ENCODE results near the gene SOX12.

DNA sequence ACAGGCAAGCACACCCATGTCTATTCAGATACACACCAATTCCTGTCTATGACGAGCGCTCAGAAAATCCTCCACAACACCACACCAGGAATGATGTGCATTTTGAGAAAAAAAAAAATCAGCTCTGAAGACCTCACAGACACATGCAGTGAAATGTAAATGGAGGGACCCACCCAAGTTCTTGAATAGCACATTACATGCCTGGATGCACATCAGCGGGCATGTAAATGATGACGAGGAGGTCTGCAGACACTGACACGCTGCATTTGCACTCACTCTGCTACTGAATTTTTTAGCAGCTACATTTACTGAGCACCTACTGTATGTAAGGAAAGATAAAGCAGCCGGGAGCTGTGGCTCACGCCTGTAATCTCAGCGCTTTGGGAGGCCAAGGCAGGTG is 36.2 kb downstream of the SOX12 start:
- TF ChIP-seq, protein P1, sequence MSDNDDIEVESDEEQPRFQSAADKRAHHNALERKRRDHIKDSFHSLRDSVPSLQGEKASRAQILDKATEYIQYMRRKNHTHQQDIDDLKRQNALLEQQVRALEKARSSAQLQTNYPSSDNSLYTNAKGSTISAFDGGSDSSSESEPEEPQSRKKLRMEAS (IDR thresholded peaks at IDR 0.05; ENCODE audit: low read depth) = no peak
- TF ChIP-seq POLR2AphosphoS5 (IDR thresholded peaks at IDR 0.05; ENCODE audit: low read depth, low read length) (no peak), YY1 (IDR thresholded peaks at IDR 0.05; ENCODE audit: low read depth) (no peak), FOSL2 (IDR thresholded peaks at IDR 0.05; ENCODE audit: borderline replicate concordance, low read depth) (no peak), CHD2 (IDR thresholded peaks at IDR 0.05; ENCODE audit: low read length, partially characterized antibody) (no peak), TEAD4 (IDR thresholded peaks at IDR 0.05; ENCODE audit: borderline replicate concordance, insufficient read depth) (no peak), MEF2A (IDR thresholded peaks at IDR 0.05; ENCODE audit: borderline replicate concordance, low read depth) (no peak), NFIC (IDR thresholded peaks at IDR 0.05; ENCODE audit: borderline replicate concordance) (no peak), EP300 (IDR thresholded peaks at IDR 0.05; ENCODE audit: borderline replicate concordance in 1 of 2, low read depth in 1 of 2, low read length in 1 of 2) (no peak), JUND (IDR thresholded peaks at IDR 0.05) (no peak)
- TF ChIP-seq, protein P2, sequence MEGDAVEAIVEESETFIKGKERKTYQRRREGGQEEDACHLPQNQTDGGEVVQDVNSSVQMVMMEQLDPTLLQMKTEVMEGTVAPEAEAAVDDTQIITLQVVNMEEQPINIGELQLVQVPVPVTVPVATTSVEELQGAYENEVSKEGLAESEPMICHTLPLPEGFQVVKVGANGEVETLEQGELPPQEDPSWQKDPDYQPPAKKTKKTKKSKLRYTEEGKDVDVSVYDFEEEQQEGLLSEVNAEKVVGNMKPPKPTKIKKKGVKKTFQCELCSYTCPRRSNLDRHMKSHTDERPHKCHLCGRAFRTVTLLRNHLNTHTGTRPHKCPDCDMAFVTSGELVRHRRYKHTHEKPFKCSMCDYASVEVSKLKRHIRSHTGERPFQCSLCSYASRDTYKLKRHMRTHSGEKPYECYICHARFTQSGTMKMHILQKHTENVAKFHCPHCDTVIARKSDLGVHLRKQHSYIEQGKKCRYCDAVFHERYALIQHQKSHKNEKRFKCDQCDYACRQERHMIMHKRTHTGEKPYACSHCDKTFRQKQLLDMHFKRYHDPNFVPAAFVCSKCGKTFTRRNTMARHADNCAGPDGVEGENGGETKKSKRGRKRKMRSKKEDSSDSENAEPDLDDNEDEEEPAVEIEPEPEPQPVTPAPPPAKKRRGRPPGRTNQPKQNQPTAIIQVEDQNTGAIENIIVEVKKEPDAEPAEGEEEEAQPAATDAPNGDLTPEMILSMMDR (IDR thresholded peaks at IDR 0.05) = no peak
- TF ChIP-seq, protein P3, sequence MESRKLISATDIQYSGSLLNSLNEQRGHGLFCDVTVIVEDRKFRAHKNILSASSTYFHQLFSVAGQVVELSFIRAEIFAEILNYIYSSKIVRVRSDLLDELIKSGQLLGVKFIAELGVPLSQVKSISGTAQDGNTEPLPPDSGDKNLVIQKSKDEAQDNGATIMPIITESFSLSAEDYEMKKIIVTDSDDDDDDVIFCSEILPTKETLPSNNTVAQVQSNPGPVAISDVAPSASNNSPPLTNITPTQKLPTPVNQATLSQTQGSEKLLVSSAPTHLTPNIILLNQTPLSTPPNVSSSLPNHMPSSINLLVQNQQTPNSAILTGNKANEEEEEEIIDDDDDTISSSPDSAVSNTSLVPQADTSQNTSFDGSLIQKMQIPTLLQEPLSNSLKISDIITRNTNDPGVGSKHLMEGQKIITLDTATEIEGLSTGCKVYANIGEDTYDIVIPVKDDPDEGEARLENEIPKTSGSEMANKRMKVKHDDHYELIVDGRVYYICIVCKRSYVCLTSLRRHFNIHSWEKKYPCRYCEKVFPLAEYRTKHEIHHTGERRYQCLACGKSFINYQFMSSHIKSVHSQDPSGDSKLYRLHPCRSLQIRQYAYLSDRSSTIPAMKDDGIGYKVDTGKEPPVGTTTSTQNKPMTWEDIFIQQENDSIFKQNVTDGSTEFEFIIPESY (IDR thresholded peaks at IDR 0.05; ENCODE audit: borderline replicate concordance, low read depth) = no peak
- TF ChIP-seq, protein P4, sequence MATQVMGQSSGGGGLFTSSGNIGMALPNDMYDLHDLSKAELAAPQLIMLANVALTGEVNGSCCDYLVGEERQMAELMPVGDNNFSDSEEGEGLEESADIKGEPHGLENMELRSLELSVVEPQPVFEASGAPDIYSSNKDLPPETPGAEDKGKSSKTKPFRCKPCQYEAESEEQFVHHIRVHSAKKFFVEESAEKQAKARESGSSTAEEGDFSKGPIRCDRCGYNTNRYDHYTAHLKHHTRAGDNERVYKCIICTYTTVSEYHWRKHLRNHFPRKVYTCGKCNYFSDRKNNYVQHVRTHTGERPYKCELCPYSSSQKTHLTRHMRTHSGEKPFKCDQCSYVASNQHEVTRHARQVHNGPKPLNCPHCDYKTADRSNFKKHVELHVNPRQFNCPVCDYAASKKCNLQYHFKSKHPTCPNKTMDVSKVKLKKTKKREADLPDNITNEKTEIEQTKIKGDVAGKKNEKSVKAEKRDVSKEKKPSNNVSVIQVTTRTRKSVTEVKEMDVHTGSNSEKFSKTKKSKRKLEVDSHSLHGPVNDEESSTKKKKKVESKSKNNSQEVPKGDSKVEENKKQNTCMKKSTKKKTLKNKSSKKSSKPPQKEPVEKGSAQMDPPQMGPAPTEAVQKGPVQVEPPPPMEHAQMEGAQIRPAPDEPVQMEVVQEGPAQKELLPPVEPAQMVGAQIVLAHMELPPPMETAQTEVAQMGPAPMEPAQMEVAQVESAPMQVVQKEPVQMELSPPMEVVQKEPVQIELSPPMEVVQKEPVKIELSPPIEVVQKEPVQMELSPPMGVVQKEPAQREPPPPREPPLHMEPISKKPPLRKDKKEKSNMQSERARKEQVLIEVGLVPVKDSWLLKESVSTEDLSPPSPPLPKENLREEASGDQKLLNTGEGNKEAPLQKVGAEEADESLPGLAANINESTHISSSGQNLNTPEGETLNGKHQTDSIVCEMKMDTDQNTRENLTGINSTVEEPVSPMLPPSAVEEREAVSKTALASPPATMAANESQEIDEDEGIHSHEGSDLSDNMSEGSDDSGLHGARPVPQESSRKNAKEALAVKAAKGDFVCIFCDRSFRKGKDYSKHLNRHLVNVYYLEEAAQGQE (IDR thresholded peaks at IDR 0.05; ENCODE audit: low read depth, low read length) = no peak

Measured in SK-N-SH (cell line).